Activated CD4-positive, alpha-beta T cell treated with anti-CD3 and anti-CD28 coated beads, Interleukin-2, amount 50 U/mL, for 1 hour (primary cell): ENCODE results near the gene WDR73.

Experiments used
- DNase-seq: peaks from one replicate; pipeline ENCODE4 v3.0.0-alpha.2; 2020

WDR73 gene

DNA sequence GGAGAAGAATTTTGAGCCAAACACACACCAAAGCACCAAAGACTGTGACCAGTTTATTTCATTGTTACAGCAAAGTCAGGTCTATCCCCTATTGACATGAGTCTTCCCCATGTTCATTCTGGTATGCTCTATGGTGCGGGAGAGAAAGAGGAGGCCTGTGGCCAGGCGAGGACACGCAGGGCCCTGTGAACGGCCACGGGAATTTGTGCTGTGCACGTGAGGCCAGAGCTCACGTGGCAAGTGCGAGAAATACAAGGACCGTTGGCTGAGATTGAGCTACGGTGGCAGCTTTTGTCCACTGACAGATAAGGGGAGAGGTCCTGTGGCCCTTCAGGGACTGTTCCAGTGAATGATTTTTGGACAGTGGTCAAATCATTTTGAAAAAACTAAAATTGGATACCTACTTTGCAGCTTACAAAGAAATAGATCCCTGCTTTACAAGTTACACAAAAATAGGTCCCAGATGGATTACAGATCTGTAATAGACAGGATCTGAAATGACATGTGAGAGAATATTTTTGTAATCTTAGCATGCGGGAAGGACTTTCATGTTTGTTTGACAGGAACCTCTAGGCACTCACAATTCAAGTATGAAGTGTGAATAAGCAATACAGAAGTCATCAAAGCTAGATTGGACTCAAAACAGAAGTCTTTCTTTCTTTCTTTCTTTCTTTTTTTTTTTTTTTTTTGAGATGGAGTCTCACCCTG is 44.1 kb downstream of the WDR73 start:
- DNase-seq, result no peak

DNA sequence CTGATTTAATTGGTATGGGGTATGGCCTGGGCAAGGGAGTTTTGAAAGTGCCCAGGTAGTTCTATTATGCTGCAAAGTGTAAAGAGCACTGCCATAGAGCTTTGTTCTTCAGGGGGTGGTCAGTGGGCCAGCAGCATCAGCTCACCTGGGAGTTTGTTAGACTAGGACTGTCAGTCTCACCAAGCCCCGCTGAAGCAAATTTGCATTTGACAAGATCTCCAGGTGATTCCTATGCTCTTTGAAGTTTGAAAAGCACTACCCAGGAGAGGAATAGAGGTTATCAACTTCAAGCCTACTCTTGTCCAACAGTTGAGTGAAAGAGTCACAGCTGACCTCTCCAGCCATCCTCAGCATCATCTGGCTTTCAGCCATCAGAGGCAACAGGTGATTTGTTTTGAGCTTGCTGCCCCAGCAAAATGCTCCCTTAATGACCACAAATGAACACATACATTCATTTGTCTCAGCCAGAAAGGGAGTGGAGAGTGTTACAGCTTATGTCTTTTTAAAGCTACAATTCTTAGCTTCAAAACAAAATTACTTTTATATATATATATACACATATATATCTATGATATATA is 45.3 kb downstream of the WDR73 start:
- DNase-seq, result no peak

DNA sequence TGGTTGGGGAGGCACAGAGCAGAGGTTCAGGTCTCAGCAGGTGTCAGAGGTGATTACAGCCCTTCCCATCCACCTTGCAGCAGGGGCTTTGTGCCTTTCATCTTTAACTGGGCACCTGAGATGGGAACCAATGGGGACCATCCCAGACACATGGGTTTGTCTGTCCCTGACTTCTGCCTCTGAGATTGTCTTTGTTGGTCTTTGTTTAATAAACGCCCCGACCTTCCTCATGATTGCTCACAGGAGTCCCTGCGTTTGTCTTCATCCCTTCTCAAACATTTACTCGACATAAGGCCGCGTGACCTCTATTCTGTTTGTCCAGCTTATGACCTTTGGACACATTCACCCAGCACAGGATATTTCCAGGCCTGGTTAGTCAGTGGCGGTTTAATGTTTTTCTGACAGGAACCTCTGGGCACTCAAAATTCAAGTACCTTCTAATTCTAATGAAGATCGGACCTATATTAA is 47.4 kb downstream of the WDR73 start:
- no peak for DNase-seq

DNA sequence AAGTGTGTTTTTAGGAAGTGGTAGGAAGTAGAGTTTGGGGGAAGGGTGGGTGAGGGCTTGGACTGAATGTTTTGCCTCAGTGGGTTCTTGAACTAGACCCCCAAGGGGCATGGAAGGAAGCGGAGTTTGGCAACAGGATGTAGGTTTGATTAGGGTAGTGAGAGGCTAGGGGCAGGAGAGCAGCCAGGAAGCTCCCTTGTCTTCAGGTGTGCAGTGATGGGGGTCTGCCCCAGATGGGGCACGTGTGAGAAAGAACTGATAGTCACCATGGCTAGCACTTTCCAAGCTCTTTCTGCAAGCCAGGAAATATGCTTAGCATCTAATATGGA is 48.6 kb downstream of the WDR73 start:
- DNase-seq, result no peak

DNA sequence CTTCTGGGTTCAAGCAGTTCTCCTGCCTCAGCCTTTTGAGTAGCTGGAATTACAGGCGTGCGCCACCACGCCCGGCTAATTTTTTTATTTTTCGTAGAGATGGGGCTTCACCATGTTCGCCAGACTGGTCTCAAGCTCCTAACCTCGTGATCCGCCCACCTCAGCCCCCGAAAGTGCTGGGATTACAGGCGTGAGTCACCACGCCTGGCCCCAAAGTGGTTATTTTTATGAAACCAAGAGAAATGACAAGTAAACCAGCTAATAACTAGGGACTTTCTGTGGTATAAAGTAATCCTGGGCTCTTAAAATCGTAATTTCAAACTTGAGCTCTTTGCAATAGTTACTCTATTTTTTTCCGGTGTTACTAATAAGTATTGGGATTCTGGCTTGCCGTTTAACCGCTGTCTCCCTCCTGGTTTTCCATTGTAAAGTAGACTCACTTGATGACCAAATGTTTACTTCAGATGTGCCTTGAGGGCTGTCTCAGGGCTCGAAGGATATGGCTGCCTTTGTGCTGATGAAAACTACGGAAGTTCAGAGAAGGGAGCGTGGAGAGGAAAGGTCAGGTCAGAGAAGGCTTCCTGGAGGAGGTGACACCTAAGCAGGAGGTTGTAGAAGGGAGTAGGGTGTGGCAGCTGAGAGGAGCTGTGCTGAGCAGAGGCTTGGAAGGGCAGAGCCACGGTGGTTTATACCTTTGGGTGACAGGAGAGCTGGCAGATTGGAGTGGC is 49.1 kb downstream of the WDR73 start:
- DNase-seq, result no peak

DNA sequence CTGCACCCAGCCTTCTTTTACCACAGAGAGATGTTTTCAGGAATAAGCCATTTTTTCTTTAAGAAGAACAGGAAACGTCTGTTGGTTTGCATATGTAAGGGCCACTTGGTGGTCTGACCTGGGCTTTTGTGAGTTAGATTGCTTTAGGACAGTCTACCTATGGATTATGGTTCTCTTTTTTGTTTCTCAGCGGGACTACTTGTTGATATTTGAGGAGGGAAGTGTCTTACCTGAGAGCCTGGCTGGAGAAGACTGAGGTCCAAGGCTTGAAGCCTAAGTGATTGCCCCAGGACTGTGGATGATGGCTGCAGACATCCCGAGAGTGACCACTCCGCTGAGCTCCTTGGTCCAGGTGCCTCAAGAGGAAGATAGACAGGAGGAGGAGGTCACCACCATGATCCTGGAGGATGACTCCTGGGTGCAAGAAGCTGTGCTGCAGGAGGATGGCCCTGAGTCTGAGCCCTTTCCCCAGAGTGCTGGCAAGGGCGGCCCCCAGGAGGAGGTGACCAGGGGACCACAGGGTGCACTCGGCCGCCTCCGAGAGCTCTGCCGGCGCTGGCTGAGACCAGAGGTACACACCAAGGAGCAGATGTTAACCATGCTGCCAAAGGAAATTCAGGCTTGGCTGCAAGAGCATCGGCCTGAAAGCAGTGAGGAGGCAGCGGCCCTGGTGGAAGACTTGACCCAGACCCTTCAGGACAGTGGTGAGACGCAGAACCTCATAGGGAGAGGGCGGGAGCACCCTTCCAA is 50.3 kb downstream of the WDR73 start:
- no peak for DNase-seq

DNA sequence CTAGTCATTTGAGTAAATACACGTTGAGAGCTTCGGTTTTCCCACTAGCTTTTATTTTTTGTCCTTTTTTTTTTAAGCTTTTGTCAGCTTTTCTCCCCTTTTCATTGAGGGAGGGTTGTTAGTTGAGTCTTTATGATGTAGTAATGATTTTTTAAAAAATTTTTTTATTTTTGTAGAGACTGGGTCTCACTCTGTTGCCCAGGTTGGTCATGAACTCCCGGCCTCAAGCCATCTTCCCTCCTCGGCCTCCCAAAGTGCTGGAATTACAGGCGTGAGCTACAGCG is 52.6 kb downstream of the WDR73 start:
- DNase-seq, result no peak

DNA sequence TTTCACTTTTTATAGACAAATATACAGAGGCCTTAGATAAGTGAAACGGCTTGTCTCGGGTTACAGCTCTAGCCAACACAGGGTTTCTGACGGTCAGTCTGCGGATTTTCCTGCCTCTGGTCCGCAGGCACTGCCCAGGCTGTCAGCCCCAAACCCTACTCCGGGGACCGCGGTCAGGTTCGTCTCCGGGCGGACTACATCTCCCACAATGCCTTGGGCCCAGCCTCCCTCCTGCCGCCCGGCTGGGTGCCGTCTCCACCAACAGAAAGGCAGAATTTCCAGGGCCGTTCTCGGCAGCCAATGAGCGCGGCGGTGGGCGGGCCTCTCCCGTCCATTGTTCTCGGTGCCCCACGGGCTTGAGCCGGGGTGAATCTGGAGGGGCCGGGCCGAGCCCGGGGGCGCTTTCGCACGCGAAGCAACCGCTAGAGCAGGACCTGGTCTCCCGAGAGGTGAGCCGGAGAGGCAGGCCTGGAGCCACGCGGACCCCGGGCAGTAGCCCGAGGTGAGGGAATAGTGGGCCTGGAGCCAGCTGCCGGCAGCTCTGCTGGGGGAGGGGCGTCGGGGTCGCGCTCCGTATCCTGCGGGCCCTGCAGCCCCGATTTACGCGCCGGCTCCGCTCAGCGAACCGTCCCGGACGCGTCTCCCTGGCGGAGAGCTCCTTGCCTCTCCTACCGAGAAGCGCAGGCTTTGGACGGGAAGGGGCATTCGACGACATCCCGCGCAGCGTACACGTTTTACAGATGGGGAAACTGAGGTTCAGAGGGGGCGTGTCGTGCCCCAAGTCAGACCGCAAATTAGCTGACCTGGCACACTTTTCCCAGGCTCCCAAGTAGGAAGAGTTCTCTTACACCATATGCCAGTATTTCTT is 53.2 kb downstream of the WDR73 start, which contains the start of gene ZSCAN2:
ZSCAN2 (plus strand) TSS at position 323 of the 868 bp plus-strand sequence. CDS start 2,919 bp downstream, outside the sequence.
- DNase-seq, result peak; percentile 92

DNA sequence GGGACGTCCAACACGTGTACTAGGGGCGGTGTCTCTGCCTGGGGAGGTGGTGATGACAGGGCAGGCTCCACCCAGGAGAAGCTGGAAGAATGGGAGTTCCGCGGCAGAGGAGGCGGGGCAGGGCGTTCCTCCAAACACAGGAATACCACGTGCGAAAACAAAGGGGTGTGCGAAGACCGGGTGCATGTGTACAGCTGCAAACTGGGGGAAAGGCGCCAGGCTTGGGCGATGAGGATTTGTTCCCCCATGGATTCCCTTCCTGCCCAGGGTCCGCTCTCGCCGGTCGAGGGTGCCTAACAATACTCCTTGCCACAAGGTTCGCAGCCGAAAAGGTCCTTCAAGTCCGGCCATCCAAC is 53.8 kb downstream of the WDR73 start:
- peak; percentile 50 for DNase-seq

DNA sequence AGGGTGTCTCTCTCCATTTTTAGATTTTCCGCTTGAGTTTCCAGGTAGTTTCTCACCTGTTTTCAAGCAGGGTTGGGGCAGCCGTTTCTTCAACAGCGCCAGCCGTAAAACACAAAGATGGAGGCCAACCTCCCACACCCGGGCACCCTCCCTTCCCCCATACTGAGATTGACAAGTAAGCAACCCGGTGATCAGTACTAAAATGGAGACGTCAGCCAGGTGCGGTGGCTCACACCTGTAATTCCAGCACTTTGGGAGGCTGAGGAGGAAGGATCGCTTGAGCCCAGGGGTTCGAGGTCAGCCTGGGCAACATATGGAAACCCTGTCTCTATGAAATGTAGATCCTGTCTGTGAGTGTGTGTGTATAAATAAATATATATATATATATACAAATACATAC is 54.2 kb downstream of the WDR73 start:
- DNase-seq, result no peak

DNA sequence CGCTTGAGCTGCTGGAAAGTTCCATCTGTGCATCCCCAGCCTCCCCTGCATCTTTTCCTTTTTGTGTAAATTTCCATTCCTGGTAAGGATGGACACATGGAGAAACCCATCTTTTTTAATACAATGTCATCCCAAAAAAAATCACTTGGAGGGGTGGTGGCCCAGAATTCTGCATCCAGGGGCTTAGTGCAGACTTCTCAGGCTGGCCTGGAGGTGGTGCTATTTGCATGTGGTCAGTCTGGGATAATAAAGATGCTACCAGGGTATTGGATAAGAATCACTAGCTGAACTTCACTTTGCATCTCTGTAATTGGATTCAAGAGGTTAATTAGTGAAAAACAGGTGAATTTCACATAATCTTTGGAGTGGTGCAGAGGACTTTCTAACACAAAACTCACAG is 55.1 kb downstream of the WDR73 start:
- no peak for DNase-seq

- no peak for DNase-seq
Observed at GRCh38 chr15:84598250-84598649, 55.8 kb downstream of the WDR73 start.

GRCh38 chr15:84597296-84597695 is 56.8 kb downstream of the WDR73 start:
- DNase-seq, result no peak

DNA sequence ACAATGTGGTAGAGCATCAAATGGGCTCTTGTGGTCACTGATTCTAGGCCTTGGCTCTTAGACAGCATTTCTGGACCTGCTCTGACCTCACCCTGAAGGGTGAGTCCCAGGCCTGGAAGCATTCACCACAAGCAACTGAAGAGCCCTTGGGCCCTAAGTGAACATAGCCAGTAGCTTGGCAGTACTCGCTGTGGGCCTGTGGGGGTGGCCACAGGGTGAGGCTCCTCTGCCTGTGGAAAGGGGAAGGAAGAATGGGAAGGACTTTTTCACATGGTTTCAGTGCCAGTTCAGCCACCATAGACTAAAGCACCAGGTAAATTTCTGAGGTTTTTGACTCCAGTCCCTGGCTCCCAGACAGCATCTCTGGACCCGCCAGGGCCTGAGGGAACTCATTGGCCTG is 58.4 kb downstream of the WDR73 start:
- no peak for DNase-seq

GRCh38 chr15:84594617-84595290 is 59.3 kb downstream of the WDR73 start:
- no peak for DNase-seq

DNA sequence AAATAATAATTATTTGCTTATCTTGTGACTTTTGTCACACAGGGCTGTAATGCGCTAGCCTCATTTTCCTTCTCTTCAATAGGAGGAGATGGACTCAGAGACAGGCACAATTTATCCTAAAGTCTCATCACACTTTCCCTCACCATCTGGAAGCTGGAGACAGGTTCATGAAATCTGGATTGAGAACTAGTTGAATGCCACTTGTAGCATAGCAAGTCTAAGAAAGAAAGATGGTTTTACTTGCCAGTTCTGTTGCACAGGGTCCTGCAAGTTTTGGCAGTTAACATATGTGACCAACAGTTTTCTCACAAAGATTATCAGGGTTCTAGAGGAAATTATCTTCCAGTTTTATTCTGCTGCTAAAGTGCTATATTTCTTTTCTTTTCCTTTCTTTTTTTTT is 62.3 kb downstream of the WDR73 start:
- no peak for DNase-seq

- no peak for DNase-seq
Observed at GRCh38 chr15:84590406-84590805, 63.7 kb downstream of the WDR73 start.
